Activated CD4-positive, alpha-beta T cell treated with anti-CD3 and anti-CD28 coated beads, Interleukin-2, amount 50 U/mL, for 1 hour (primary cell): ENCODE results near the gene LHFPL4.
"Not testable (repeated sequence)": the region's sequence is repeated elsewhere in the genome, so short reads cannot be mapped to it uniquely, and the experiment has no call there.

Experiments used
- DNase-seq: peaks from one replicate; pipeline ENCODE4 v3.0.0-alpha.2; 2020

LHFPL4 gene

GRCh38 chr3:9553021-9553947 lies at the start of gene LHFPL4:
Gene LHFPL4, minus strand, starts transcription at chr3:9553822. Its CDS starts 1,143 bp downstream, at chr3:9552679.
- no peak for DNase-seq

- no peak for DNase-seq
Measured at GRCh38 chr3:9602620-9603019, 49.0 kb upstream of the LHFPL4 start.

- DNase-seq, result not testable (repeated sequence)
Measured at GRCh38 chr3:9601006-9601581, 47.5 kb upstream of the LHFPL4 start.

GRCh38 chr3:9600597-9600996 lies 47.0 kb upstream of the LHFPL4 start:
- DNase-seq, result peak; percentile 1

GRCh38 chr3:9598783-9599387 lies 45.3 kb upstream of the LHFPL4 start:
- DNase-seq, result no peak

- DNase-seq, result no peak
Measured at GRCh38 chr3:9595877-9596276, 42.3 kb upstream of the LHFPL4 start.

GRCh38 chr3:9591781-9592180 lies 38.2 kb upstream of the LHFPL4 start:
- DNase-seq, result not testable (repeated sequence)

GRCh38 chr3:9590282-9590791 lies 36.7 kb upstream of the LHFPL4 start:
- DNase-seq, result no peak

GRCh38 chr3:9583792-9584191 lies 30.2 kb upstream of the LHFPL4 start:
- no peak for DNase-seq

GRCh38 chr3:9583371-9583770 lies 29.7 kb upstream of the LHFPL4 start:
- no peak for DNase-seq

GRCh38 chr3:9582332-9582731 lies 28.7 kb upstream of the LHFPL4 start:
- DNase-seq, result no peak

- DNase-seq, result no peak
Measured at GRCh38 chr3:9581742-9582141, 28.1 kb upstream of the LHFPL4 start.

GRCh38 chr3:9569054-9569453 lies 15.4 kb upstream of the LHFPL4 start:
- DNase-seq, result no peak

- DNase-seq, result no peak
Measured at GRCh38 chr3:9565316-9565715, 11.7 kb upstream of the LHFPL4 start.

GRCh38 chr3:9563851-9564250 lies 10.2 kb upstream of the LHFPL4 start:
- no peak for DNase-seq

GRCh38 chr3:9560056-9560455 lies 6.4 kb upstream of the LHFPL4 start:
- DNase-seq, result not testable (repeated sequence)

GRCh38 chr3:9553948-9554513 lies 409 bp upstream of the LHFPL4 start:
- DNase-seq, result no peak

GRCh38 chr3:9552252-9552999 lies 1.2 kb downstream of the LHFPL4 start:
- DNase-seq, result peak; percentile 39

GRCh38 chr3:9550999-9551398 lies 2.6 kb downstream of the LHFPL4 start:
- DNase-seq, result no peak

- no peak for DNase-seq
Measured at GRCh38 chr3:9549600-9549999, 4.0 kb downstream of the LHFPL4 start.

- DNase-seq, result no peak
Measured at GRCh38 chr3:9548991-9549390, 4.6 kb downstream of the LHFPL4 start.

GRCh38 chr3:9542182-9542581 lies 11.4 kb downstream of the LHFPL4 start:
- DNase-seq, result no peak

- no peak for DNase-seq
Measured at GRCh38 chr3:9536212-9536611, 17.4 kb downstream of the LHFPL4 start.
